GM19238 (cell line): ENCODE results near the gene TGFA.
A peak's percentile ranks its signal among the peaks of the same experiment; 100 is the strongest.

Experiments
- DNase-seq: peaks from one replicate; pipeline ENCODE4 v3.0.0; 2011; ENCODE audit warnings: low spot score; ENCODE audit not compliant: insufficient read length

TGFA gene

GRCh38 chr2:70553584-70554337, at the start of gene TGFA:
Gene TGFA (minus strand): TSS chr2:70553826. CDS start chr2:70553767, 59 bp downstream.
- DNase-seq: peak; percentile 30

- DNase-seq: no peak
Observed at GRCh38 chr2:70603066-70603465, 49.4 kb upstream of the TGFA start.

GRCh38 chr2:70598197-70598596, 44.6 kb upstream of the TGFA start:
- no peak for DNase-seq

- no peak for DNase-seq
Observed at GRCh38 chr2:70596739-70597138, 43.1 kb upstream of the TGFA start.

GRCh38 chr2:70596293-70596692, 42.7 kb upstream of the TGFA start:
- DNase-seq: no peak

- no peak for DNase-seq
Observed at GRCh38 chr2:70583091-70583490, 29.5 kb upstream of the TGFA start.

- no peak for DNase-seq
Observed at GRCh38 chr2:70580352-70580751, 26.7 kb upstream of the TGFA start.

- DNase-seq: no peak
Observed at GRCh38 chr2:70574618-70575017, 21.0 kb upstream of the TGFA start.

GRCh38 chr2:70574109-70574508, 20.5 kb upstream of the TGFA start:
- DNase-seq: no peak

GRCh38 chr2:70570041-70570661, 16.5 kb upstream of the TGFA start:
- DNase-seq: no peak

GRCh38 chr2:70569559-70569958, 15.9 kb upstream of the TGFA start:
- DNase-seq: no peak

GRCh38 chr2:70566906-70567305, 13.3 kb upstream of the TGFA start:
- no peak for DNase-seq

- DNase-seq: no peak
Observed at GRCh38 chr2:70566464-70566863, 12.8 kb upstream of the TGFA start.

GRCh38 chr2:70565039-70565731, 11.6 kb upstream of the TGFA start:
- DNase-seq: no peak

- no peak for DNase-seq
Observed at GRCh38 chr2:70561893-70562292, 8.3 kb upstream of the TGFA start.

- DNase-seq: no peak
Observed at GRCh38 chr2:70560442-70560841, 6.8 kb upstream of the TGFA start.

- DNase-seq: no peak
Observed at GRCh38 chr2:70560040-70560439, 6.4 kb upstream of the TGFA start.

- no peak for DNase-seq
Observed at GRCh38 chr2:70558195-70558808, 4.7 kb upstream of the TGFA start.

GRCh38 chr2:70557171-70557838, 3.7 kb upstream of the TGFA start:
- DNase-seq: no peak

GRCh38 chr2:70556608-70557007, 3.0 kb upstream of the TGFA start:
- no peak for DNase-seq

GRCh38 chr2:70554338-70554892, 789 bp upstream of the TGFA start:
- no peak for DNase-seq

GRCh38 chr2:70553334-70553583, 367 bp downstream of the TGFA start:
- no peak for DNase-seq
